Loucy (cell line): ENCODE results near the gene LAMC3.

Experiments
- EZH2phosphoT487 ChIP-seq: fragments of 200-600 bp; IDR thresholded peaks from 2 replicates; pipeline ENCODE4 v1.6.1; 2018; ENCODE audit warnings: antibody characterized with exemption, mild to moderate bottlenecking, moderate library complexity, borderline replicate concordance
- TF ChIP-seq, protein P1 (sequence below): fragments of 200-600 bp; sonication (generic); conservative IDR thresholded peaks from 2 replicates; pipeline ENCODE4 v1.5.1; 2014; ENCODE audit warnings: mild to moderate bottlenecking, antibody characterized with exemption, low read length

- TF ChIP-seq, protein P1, sequence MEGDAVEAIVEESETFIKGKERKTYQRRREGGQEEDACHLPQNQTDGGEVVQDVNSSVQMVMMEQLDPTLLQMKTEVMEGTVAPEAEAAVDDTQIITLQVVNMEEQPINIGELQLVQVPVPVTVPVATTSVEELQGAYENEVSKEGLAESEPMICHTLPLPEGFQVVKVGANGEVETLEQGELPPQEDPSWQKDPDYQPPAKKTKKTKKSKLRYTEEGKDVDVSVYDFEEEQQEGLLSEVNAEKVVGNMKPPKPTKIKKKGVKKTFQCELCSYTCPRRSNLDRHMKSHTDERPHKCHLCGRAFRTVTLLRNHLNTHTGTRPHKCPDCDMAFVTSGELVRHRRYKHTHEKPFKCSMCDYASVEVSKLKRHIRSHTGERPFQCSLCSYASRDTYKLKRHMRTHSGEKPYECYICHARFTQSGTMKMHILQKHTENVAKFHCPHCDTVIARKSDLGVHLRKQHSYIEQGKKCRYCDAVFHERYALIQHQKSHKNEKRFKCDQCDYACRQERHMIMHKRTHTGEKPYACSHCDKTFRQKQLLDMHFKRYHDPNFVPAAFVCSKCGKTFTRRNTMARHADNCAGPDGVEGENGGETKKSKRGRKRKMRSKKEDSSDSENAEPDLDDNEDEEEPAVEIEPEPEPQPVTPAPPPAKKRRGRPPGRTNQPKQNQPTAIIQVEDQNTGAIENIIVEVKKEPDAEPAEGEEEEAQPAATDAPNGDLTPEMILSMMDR: no peak
- no peak for TF ChIP-seq EZH2phosphoT487
These were observed 46.3 kb upstream of the LAMC3 start for GRCh38 chr9:130962418-130963316.
